Measurements from ENCODE around the gene AGTRAP.

The AGTRAP gene

DNA sequence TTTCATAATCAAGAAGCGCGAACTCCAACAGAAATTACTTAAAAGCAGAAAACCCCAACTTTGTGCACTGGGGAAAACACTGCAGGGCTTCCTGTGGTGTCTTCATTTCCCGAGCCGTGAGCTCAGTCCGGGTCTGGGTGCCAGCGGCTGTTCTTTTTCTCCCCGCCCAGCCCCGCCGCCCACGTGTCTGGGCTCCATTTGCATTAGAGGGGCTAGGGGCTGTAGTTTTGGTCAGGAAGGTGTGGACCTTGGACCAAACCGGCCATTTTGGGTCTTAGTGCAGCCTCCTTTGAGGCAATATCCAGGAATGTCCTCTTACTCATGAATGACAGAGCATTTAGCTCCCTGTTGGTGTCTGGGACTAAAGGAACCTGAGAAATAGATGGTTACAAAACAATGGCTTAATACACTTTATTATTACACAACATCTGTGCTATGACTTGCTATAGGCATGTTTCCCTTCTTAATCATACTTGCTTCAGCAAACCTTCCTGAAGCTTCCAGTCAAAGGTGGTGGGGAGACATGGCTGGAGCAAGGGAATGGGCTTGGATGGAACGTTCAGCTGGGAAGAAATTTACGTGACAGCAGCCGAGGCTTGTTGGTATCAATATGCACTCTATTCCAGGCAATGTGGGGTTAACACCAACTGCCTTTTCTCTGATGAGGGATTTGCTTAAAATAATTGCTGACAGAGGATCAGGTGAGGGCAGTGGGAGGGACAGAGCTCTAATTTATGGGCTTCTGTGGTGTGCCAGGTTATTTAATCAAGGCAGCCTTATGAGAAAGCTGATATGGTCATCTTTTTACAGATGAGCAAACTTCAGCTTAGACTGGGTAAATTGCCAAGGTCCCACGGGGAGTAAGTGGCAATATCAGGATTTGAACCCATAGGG is 1.1 kb downstream of the AGTRAP start:
- DNase-seq, result no peak

DNA sequence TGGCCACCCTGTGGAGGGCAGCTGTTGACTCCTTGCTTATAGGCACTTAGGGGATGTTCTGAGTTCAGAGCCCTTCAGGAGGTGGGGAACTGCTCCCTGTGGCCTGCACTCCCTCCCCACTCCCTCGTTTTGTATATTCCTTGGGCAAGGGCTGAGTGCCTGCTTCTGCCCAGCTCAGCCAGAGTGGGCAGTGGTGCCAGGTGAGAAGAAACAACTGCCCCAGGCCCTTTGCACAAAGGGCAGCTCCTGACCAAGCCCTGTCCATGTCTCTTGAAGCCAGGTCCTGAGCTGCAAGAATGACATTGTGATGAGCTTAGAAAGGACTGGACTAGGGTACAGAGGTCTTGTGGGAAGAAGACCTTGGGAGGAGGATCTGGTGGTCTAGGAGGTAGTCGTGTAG is 2.2 kb downstream of the AGTRAP start:
- DNase-seq, result no peak

DNA sequence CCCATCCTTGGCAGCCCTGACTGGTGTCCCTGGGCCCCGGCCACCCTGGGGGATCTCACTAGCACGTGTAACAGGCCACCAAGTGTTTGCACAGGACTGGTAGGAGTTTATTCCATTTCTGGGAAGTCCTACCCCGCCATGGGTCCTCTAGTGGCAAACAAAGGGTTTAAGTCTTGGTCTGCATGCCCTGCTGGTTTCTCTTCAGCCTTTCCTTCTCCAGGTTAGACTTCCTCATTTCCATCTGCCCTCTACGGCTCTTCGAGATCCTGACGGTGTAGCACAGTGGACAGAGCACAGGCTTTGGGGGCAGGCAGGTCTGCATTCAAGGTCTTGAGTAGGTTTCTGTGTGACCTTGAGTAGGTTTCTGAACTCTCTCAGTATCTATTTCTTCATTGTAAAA is 2.8 kb downstream of the AGTRAP start:
- DNase-seq, result no peak

DNA sequence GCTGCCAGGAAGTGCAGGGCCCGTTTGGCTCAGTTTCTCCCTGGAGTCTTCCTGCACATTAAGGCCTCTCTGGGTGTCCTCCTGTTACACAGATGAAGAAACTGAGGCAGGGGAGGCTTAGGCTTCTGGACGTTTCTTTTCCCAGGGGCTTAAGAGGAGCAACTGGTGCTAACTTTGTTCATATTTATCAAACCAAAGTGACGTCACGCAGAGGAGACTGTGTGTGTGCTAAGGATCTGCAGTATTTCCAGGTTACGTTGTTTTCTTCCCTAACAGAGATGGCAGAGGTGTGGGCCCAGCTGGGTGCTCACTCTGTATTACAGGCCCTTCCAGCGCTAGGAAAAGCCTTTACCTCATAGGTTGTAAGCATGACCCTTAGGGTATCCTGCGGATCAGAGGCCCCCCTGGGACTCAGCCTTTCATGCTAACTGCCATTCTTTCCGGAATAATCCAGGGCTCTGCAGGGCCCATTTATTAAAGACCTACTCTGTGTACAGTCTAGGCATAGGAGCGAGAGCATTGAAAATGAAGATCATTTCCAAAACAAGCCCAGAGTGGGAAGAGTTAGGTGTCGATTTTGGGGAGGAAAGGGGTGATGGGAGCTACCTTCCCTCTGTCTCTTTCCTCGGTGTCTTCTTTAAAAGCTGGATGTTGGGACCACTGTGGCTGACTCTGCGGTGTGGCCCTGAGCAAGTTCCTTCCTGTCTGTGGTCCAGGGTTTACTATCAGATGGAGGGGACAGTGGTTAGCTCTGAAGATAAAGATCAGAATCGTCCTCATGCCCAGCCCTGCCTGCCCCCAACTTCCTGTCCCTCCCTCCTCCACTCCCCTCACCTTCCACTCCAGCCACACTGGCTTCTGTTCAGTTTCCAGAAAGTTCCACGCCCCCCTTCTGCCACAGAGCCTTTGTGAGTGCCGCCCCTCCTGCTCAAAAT is 4.6 kb downstream of the AGTRAP start:
- no peak for DNase-seq

DNA sequence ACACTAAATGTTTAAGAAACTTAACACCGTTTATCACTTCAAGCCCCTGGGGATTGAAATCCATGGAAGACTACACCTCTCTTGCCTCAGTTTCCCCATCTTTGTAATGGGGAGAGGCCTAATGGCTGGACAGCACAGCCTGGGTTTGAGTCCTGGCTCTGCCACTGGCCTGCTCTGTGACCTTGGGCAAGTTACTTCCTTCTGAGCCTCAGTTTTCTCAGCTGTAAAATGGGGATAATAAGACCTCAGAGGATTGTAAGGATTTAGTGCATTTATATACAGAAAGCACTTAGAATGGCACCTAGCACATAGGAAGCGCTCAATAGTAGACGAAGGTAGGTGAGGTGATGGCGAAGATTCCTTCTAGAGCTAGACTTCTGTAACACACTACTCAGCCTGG is 5.5 kb downstream of the AGTRAP start:
- no peak for DNase-seq

DNA sequence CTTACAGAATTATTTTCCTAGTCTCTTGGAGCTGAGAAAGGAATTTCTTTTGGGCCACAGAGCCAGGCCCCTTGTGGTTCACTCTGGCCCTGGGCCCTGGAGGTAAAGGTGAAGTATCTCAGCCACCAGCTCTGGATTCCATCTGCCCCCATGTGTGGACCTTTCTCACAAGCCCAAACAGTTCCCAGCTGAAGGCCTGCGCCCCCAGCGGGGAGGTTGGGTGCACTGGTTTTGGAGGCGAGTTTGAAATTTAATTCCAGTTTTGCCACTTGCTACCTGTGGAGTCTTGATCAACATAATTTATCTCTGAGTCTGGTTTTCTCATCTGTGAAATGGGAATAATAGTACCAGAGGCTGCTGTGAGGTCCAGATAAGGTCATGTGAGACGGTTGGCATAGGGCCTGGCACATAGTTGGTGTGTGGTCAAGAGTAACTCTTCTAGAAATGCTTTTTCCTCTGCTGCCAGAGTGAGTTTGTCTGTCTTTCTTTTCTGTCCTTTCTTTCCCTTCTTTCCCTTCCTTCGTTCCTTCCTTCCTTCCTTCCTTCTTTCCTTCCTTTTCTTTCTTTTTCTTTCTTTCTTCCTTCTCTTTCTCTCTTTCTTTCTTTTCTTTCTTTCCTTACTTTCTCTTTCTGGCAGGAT is 6.1 kb downstream of the AGTRAP start:
- no peak for DNase-seq

DNA sequence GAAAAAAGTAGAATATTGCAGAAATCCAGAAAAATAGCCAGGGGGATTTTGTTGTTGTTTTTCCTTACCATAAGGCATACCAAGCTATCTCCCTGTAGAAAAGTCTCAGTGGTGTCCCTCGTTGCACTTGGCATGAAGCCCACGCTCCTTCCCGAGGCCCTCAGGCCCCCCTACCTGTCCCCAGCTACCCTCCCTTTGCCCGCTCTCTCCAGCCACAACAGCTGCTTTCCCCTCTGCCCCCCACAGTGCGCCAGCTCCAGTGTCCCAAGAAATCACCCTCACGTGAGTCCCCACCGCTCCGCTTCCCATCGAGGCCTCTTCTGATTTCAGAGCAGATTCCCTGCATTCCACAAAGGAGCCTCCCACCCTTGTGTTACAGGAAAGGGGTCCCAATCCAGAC is 8.4 kb downstream of the AGTRAP start:
- no peak for DNase-seq

DNA sequence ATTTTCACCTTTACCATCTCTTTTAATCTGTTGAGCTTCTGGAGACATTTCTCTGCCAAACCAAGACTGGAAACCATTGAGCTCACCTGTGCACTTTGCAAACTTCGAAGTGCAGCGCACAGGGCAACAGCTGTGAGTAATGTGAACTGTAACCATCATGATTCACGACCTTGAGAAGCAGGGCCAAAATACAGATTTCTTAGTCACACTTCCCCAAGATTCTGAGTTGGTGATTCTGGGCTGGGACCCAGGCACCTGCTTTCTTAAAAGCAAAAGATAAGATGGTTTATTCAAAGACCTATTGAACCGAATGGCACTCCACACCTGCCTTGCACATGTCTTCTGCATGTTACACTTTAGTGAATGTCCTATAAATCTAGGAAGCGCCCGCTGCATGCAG is 10.2 kb downstream of the AGTRAP start:
- no peak for DNase-seq

DNA sequence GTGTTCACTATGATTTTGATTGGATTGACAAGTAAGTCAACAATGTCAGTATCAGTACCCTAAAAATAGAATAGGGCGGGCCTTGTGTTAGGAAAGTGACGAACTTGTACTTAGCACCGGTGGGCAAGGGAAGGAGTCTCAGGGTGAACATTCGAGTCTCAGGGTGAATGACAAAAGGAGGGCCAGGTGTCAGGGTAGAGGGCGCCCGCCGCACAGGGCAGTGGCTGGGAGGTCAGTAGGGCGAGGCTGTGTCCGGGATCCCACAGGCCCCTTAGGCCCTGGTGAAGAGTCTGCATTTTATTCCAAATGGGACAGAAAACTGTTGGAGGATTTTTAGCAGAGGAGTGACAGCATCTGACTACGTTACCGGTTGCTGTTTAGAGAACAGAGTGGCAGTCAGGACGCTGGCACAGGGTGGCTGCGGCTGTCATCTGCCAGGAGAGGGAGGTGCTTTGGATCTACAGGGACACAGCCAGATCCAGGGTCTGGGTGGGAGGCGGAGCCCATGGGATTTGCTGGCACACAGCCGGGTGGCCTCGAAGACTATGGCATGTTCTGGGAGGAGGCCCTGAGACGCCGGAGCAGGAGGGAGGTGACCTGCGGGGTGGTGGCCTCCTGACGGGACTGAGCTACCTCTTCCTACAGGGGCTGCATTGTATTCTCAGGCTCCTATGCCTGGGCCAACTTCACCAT is 11.0 kb downstream of the AGTRAP start:
- no peak for DNase-seq

DNA sequence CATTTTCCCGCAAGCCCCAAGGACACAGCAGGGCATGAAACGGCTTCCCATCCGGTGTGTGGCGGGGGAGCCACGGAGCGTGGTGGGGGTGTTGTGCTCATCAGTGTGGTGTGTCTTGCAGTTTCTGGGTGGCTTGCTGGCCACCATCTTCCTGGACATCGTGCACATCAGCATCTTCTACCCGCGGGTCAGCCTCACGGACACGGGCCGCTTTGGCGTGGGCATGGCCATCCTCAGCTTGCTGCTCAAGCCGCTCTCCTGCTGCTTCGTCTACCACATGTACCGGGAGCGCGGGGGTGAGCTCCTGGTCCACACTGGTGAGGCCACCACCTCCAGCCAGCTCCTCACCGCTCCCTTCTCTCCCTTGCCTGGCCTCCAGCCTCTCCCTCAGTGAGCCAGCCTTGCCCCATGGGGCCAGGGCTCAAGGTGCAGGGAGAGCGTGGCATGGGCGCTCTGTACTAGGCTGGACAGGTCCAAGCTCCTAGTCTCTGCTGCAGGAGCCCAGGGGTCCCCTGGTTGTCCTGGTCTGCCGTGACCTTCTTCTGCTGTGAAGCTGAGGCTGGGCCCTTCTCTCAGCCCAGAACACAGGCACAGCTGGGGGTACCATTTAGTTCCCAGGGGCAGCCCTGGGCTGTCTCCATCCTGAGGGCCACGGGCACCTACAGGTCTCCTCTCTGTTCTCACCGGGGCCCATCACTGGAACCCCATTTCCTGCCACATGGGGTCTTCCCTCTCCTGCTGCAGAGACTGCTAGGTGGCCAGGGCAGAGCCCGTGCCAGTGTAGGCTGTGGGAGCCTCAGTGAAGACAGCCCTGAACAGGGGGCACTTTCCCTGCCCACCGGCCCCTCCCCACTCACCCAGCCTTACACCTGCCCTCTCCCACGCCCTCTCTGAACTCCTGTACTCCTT is 12.6 kb downstream of the AGTRAP start:
- no peak for DNase-seq

DNA sequence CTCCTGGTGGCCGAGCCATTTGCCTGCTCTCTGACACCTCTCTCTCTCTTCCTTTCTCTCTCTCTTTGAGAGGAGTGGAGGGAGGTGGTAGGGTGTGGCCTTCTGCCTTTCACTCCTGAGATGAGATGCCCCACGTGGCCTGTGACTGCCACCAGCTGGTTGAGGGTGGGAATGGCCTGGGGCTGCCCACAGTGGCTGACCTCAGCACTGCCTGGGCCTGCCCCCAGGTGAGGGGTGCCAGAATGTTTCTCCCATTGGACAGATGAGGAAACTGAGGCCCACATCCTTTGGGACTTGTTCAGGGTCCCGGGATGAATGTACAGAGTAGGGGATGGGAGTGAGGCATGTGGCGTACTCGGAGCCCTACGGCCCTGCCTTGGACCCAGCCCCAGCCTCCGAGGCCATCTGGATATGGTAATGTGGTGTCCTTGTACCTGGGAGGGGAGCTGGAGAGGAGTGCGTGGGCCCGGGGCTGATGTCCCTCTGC is 13.3 kb downstream of the AGTRAP start:
- DNase-seq, result no peak

DNA sequence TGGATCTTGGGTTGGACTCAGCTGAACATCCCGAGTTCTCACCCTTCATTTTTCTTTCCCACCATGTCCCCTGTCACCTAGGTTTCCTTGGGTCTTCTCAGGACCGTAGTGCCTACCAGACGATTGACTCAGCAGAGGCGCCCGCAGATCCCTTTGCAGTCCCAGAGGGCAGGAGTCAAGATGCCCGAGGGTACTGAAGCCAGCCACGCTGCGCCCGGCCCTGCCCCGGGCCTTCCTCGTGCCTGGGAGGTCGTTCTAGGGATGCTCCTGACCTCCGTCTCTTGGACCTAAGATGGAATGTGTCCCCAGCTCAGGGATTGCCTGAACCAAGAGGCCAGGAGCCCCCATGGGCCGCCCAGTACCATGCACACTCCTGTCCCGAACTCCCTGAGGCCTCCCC is 14.1 kb downstream of the AGTRAP start:
- no peak for DNase-seq

DNA sequence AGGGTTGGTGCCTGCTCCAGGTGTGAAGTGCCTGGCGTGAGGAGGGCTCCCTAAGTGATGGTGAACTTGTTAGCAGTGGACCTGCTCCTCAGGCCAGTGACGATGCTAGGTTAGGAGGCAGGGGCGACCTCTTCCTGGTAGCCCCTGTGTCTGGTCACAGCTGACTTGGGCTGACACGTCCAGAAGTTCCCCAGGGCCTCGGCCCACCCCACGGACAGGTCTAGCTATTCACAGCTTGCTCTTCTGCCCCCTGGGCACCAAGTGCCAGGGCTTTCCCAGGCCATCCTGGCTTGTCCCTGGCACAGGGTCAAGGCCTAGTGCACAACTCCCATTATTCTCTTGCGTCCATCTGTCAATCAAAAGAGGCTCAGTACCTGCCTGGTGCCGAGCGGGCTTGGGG is 15.2 kb downstream of the AGTRAP start:
- no peak for DNase-seq

DNA sequence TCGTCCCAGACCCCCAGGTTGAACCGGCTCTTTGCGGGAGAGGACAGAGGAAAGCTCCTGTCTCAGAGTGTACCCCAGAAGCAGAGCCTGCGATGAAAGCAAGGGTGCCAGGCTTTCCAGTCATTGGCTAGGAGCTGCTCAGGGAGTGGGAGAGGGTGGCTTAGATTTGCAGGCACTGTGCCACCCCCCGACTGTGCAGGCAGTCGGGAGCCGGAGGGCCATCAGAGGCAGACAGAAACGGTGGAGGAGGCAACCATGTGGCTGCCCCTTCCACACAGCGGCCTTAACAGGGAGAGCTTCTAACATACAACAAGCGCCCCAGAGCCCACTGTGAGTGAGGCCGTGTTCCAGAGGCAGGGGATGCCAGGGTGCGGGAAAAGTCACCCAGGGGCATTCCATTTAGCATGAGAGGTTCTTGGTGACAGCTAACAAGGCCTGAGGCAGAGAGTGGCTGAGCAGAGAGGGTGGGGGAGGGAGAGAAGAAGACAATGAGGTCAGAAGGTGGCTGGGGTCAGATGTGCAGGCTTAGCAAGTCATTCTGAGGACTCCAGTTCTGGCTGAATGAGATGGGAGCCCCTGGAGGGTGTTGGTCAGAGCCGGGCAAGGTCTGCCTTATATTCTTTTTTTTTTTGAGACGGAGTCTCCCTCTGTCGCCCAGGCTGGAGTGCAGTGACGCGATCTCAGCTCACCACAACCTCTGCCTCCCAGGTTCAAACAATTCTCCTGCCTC is 16.6 kb downstream of the AGTRAP start:
- no peak for DNase-seq

DNA sequence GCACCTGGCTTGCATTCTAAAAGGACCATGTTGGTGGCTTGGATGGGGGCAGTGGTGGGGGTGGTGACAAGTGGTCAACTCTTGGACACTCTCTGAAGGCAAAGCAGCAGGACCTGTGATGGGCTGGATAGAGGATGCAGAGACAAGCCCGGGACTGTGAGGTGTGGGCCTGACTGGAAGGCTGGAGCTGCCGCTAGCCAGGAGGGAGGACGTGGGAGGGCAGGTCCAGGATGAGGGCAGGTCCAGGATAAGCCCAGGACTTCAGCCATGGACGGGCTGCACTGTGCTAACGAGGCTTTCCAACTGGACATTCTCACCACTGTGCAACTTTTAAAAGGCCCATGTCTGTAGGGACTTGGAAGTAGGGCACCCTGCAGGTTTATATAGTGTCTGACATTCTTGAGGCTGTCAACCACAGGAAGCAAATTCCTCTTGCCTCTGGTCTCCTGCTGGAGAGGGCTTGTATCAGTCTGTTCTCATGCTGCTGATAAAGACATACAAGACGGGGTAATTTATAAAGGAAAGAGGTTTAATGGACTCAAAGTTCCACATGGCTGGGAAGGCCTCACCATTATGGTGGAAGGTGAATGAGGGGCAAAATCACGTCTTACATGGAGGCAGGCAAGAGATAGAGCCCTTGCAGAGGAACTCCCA is 17.7 kb downstream of the AGTRAP start:
- DNase-seq, result no peak

DNA sequence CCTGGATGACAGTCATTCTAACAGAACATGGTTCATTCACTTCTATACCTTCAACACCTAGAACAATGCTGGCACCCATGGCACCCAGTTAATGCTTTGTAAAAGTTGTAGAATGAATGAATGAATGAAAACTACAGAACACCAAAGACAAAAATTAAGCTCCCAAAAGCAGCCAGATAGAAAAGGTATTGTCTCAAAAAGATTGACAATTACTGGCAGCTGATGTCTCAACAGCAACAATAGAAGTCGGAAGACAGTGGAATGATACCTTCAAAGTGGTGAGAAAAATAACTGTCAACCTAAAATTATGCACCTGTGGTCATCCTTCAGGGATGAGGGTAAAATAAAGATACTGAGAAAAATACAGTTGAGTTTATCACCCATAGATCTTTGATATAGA is 21.1 kb downstream of the AGTRAP start:
- DNase-seq, result no peak

DNA sequence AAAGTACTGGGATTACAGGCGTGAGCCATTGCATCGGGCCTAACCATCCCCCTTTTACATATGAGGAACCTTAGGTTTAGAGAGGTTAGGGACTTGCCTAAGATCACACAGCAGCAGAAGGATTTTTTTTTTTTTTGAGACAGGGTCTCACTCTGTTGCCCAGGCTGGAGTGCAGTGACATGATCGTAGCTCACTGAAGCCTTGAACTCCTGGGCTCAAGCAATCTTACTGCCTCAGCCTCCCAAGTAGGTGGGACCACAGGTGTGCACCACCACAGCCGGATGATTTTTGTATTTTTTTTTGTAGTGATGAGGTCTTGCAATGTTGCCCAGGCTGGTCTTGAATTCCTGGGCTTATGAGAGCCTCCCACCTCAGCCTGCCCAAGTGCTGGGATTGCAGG is 23.9 kb downstream of the AGTRAP start:
- DNase-seq, result no peak

DNA sequence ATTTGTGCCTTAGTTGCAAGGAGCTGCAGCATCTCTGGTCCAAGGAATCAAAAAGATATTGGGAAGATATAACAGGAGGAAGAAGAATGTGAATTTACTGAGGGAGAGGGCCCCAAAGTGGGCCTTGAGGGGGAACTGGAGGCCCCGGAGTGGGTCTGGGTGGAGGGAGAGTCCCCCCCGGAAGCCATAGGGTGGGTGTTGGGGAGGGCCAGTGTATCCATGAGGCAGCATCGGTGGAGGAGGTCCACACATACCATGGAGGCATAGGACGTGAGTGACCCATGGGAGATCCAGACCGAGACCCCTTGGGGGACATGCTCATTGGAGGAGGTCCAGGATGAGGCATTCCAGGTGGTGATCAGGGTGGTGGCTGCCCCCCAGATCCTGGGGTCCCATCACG is 25.3 kb downstream of the AGTRAP start:
- no peak for DNase-seq

DNA sequence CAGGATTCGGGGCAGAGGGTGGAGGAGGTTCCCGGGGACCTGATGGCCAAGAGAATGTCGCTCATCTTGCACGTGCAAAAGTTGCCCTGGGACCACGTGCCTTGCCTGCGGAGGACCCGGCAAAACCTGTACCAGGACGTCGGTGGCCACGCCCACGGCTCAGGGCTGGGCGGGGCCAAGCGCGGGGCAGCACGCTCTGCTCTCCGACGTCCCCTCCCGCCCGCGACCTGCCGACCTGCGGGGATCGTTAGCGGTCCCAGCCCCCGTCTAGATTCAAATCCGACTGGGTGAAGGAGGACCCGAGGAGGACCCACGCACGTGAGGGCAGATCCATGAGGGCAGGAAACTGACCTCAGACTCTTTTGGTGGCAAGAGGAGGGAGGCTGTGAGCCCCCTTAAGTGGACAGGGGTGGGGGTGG is 26.1 kb downstream of the AGTRAP start, which contains the start of gene C1orf167:
Gene C1orf167 (plus strand): TSS at position 206 of the 419 bp plus-strand sequence. CDS start 2,208 bp downstream, outside the sequence.
- no peak for DNase-seq

DNA sequence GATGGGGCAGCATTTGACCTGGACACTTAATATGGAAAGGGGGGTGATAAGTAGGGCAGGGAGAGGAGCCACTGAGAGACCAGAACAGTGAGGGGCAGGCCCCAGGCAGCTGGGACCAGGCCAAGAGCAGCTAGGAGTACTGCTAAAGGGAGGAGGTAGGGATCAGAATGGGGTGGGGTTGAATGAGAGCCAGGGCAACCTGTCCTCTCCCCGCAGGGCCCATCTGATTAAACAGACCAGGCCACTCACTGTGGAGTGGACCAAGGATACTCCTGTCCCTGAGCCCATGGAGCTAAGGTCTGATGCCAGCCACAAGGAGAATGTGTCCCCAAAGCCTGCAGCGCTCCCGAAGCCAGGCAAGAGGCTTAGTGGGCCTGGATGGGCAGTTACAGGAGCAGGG is 28.2 kb downstream of the AGTRAP start:
- no peak for DNase-seq

All from NCI-H774 (cell line).